Fibroblast of the aortic adventitia (primary cell): ENCODE measurements around the gene SLCO4A1. TPM values are rescaled to one million over a fixed set of nuclear protein-coding genes. Genes with fewer than 3 reads are reported as not detected.

Source experiments
- DNase-seq: peaks from one replicate; pipeline ENCODE4 v3.0.0-alpha.2; 2010; ENCODE audit warnings: low read depth
- H3K4me3 ChIP-seq: 2 replicates; pipeline ENCODE4 v1.5.1; 2011; ENCODE audit warnings: low read depth, mild to moderate bottlenecking, control low read depth, low read length, moderate library complexity
- total RNA-seq: library from RNA; depleted of rRNA; stranded (reverse); fragments of >200 nt; gene quantifications from 2 replicates; pipeline ENCODE4 v1.2.3, GENCODE V29; 2012; ENCODE audit warnings: low replicate concordance
- TF ChIP-seq, protein P1 (sequence below): IDR thresholded peaks from 2 replicates; pipeline ENCODE4 v1.5.1; 2011; ENCODE audit warnings: mild to moderate bottlenecking, low read length, control low read depth, inconsistent platforms; ENCODE audit not compliant: insufficient read depth

SLCO4A1 gene
- total RNA-seq, 1 donor = 0.72 TPM

DNA sequence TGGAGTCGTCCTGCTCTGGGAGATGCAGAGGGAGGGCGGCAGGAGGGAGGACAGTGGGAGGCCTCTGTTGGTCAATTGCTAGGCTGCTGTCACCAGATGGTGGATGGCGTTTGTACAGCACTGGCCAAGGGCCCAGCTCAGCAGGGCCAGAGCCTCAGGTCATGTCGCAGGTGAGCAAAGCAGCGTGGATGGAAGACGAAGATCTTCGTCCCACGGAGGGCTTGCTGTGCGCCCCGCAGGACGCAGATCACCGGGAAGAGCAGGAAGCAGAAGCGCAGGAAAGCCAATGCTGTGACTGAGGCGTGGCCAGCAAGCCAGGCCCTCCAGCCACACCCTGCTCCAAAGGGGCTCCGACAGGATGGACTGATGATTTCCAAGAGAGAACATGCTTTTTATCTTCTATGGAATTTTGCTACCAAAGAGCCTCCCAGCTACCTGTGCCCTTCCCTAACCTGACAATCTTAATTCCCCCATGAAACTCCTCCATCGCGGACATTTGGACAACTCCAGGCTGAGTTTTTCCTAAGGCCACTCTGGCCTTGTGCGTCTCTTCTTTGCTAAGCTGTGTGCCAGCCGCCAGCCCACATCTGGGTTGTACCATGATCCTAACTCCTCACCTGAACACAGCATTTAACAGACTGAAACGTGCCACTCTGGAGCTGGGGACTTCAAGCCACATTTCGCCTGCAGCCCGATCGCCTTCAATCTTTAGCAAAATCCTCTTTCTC lies 3.5 kb upstream of the SLCO4A1 start:
- DNase-seq = no peak
- H3K4me3 ChIP-seq = no peak overlapping the region
- TF ChIP-seq, protein P1, sequence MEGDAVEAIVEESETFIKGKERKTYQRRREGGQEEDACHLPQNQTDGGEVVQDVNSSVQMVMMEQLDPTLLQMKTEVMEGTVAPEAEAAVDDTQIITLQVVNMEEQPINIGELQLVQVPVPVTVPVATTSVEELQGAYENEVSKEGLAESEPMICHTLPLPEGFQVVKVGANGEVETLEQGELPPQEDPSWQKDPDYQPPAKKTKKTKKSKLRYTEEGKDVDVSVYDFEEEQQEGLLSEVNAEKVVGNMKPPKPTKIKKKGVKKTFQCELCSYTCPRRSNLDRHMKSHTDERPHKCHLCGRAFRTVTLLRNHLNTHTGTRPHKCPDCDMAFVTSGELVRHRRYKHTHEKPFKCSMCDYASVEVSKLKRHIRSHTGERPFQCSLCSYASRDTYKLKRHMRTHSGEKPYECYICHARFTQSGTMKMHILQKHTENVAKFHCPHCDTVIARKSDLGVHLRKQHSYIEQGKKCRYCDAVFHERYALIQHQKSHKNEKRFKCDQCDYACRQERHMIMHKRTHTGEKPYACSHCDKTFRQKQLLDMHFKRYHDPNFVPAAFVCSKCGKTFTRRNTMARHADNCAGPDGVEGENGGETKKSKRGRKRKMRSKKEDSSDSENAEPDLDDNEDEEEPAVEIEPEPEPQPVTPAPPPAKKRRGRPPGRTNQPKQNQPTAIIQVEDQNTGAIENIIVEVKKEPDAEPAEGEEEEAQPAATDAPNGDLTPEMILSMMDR = no peak

DNA sequence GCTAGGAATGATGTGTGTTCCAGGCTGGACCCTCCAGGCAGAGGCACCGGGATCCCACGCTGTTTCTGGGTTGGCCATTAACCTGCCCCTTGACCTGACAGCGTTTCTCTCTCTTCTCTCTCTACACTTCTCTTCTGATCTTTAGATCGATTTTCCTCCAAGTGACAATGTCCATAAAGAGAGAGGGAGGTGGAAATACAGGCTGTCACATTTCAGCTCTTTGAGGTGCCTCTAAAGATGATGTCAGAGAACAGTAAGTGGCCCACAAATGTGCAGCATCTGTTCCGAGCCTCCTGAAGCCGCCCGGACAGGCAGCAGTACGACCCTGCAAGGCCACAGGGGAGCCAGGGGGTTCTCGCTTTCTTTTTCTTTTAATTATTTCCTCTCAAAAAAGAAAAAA lies 2.5 kb upstream of the SLCO4A1 start:
- TF ChIP-seq, protein P1 = no peak
- DNase-seq = no peak
- H3K4me3 ChIP-seq = no peak overlapping the region

DNA sequence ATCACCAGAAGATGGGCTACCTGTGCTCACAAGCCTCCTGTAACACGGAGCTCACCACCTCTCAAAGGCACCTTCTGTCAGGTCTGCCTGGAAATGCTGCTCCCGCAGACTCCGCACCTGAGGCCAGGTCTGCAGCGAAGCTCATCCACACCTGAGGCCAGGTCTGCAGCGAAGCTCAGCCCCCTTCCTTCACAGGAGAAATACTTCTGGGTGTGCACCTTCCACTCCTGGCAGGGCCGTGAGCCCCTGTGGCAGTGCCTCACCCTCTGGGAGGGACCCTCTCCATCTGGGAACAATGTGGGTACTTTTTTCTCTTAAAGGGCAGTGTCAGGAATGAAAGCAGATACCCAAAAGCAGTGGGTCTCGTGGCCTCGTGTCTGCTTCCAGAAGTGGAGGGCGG lies 1.4 kb upstream of the SLCO4A1 start:
- no peak overlapping the region for H3K4me3 ChIP-seq
- TF ChIP-seq, protein P1 = no peak
- DNase-seq = no peak

DNA sequence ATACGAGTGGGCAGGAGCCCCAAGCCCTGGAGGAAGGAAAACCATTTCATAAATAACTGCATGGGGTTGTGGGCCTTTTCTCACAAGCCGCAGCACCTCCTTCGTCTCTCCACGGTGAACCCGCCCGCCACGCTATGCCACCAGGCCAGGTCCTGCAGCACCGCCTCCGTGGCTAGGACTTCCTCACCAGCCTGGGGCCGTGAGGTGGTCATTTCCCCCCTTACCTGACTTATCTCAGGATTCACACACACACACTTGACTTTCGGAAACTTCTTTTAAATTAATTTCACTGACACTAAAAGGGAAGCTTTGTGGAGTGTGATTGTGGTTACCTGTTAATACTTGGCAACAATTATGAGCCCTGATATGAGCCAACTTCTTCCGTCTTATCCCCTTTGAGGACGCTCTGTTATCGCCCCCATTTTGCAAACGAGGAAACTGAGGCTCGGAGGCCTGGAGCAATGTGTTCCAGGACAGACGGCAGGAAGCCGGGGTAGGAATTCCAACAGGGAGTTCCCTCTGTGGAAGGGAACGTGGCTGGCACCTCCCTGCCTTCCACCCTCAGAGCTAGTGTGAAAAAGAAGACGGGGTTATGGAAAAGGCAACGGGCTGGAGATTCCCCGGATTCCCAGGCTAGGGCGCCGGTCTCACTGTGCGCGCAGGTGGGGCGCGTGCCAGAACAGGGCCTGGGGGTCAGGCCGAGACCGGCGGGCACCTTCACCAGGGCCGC lies 817 bp upstream of the SLCO4A1 start:
- TF ChIP-seq, protein P1 = no peak
- no peak for DNase-seq
- H3K4me3 ChIP-seq = peak overlapping the region; percentile 59

DNA sequence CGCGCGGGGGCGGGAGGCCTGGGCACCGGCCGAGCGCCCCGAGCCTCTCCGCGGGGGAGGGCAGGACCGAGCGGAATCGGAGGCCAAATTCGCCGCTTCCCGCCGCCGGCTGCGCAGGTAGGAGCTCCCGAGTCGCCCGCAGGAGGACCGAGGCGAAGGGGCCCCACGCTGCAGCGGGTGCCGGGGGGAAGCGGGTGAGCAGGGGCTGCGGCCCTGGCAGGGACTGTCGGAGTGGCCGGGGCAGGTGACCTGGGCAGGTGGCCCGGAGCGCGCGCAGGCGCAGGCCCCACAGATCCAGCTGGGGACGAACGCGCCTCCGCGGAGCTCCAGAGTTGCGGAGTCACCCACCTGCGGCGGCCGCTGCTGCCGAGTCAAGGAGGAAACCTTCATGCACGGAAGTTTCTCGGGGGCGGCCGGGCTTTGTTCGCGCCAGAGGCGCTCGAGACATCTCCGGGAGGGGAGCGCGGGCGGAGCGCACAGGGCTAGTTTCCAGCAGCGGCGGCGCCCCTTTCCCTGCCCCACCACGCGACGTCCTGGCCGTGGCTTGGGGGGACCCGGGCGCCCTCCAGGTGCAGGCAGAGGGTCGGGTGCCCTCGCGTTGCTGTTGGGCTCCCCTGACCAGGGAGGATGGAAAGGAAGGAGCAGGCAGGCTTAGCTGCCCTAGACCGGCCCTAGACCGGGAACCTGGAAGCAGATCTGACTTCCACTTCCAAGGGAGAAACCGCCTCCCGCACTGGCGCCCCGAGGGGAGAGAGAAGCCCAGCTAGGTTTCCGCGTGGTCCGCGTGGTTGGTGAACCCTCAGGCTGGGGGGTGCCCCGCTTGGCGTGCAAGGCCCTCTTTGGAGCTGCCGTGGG lies 590 bp downstream of the SLCO4A1 start:
- TF ChIP-seq, protein P1 = no peak
- H3K4me3 ChIP-seq = peak overlapping the region; percentile 59
- DNase-seq = peak; percentile 30

DNA sequence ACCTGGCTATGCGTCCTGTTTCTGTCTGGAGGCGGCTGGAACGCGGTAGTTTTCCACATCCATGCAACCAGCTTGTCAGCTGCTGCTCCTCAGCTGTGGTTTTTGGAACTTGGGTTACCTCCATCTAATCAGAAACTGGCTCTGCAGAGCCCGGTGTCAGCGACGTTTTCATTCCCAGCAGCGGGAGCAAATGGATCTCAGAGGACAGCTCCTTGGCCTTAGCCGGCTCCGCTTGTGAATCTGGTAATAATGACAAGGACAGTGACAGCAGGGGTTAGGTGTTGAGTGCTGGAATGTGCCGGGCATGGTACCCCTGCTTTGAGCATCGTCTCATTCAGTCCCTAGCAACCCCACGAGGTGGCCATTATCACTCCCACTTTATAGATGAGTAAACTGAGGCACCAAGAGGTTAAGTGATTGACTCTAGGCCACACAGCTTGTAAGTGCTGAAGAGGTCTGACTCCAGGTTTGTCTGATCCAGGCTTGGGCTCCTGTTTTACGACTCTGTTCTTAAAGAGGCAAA lies 1.3 kb downstream of the SLCO4A1 start:
- TF ChIP-seq, protein P1 = no peak
- DNase-seq = peak; percentile 37

More for the DNA sequence above, 1.3 kb downstream of the SLCO4A1 start:
- peak overlapping the region; percentile 17 for H3K4me3 ChIP-seq
